Small intestine (tissue), 7 donors: ENCODE data around the gene SLC19A2. TPM values are rescaled to one million over a fixed set of nuclear protein-coding genes. Genes with fewer than 3 reads are reported as not detected.

Experiments used
- DNase-seq, 2 donors: peaks; one replicate each; pipeline versions ENCODE4 v3.0.0 to v3.0.0-alpha.2; 2013
- FAIRE-seq: peaks from 2 replicates; lab custom pipeline; 2012; peaks lifted over from hg19 to GRCh38; lab: Jason Lieb, UNC
- H3K27ac ChIP-seq, 3 donors: one replicate each; pipeline ENCODE4 v1.5.1; 2013; ENCODE audit warnings: low read length in 2 of 3, mild to moderate bottlenecking in 2 of 3, control low read depth in 1 of 3, inconsistent platforms in 1 of 3, low read depth in 1 of 3, moderate library complexity in 1 of 3
- H3K27me3 ChIP-seq, 3 donors: one replicate each; pipeline ENCODE4 v1.6.1; 2013; ENCODE audit warnings: low read length in 3 of 3, inconsistent platforms in 1 of 3; ENCODE audit not compliant: control insufficient read depth in 3 of 3, insufficient read depth in 3 of 3
- H3K36me3 ChIP-seq, 3 donors: one replicate each; pipeline ENCODE4 v1.6.1; 2013; ENCODE audit warnings: low read length in 3 of 3, inconsistent platforms in 1 of 3, low read depth in 1 of 3, mild to moderate bottlenecking in 1 of 3, moderate library complexity in 1 of 3; ENCODE audit not compliant: control insufficient read depth in 3 of 3, insufficient read depth in 2 of 3
- H3K4me1 ChIP-seq, 3 donors: one replicate each; pipeline ENCODE4 v1.6.1; 2013; ENCODE audit warnings: low read length in 2 of 3, inconsistent platforms in 1 of 3, low read depth in 1 of 3, mild to moderate bottlenecking in 1 of 3, moderate library complexity in 1 of 3; ENCODE audit not compliant: control insufficient read depth in 3 of 3, insufficient read depth in 2 of 3
- H3K4me3 ChIP-seq, 3 donors: one replicate each; pipeline ENCODE4 v1.5.1; 2013; ENCODE audit warnings: low read length in 3 of 3, control low read depth in 1 of 3, inconsistent platforms in 1 of 3, low read depth in 1 of 3, mild to moderate bottlenecking in 1 of 3, moderate library complexity in 1 of 3
- H3K9me3 ChIP-seq, 2 donors: one replicate each; pipeline ENCODE4 v1.6.1; 2013; ENCODE audit warnings: low read depth in 1 of 2, low read length in 1 of 2; ENCODE audit not compliant: control insufficient read depth in 2 of 2, insufficient read depth in 1 of 2
- whole genome bisulfite sequencing, 3 donors: extraction: QIAGEN DNeasy Blood & Tissue Kit; methylation state at CpG; one replicate each; pipeline ENCODE4 v1.1.7; 2013; 5-methylcytosine and 5-hydroxymethylcytosine counted together
- polyA plus RNA-seq, 4 donors: library from polyadenylated mRNA; stranded (reverse) in 3 of 4; unstranded in 1 of 4; fragments of 200-250 nt in 3 of 4; fragments of 120-200 nt in 1 of 4; gene quantifications; one replicate each; pipeline versions ENCODE4 v1.2.1 to v1.2.3, GENCODE V29; 2013
- donor health status: healthy with polysubstance abuse.
- donor health status: control.
- donor health status: control.
- donor health status: Bipolar disorder and iron deficiency.
- donor health status: healthy.

SLC19A2 gene
- polyA plus RNA-seq, 4 donors = 1.9 to 14.8 (median 9.3) TPM

DNA sequence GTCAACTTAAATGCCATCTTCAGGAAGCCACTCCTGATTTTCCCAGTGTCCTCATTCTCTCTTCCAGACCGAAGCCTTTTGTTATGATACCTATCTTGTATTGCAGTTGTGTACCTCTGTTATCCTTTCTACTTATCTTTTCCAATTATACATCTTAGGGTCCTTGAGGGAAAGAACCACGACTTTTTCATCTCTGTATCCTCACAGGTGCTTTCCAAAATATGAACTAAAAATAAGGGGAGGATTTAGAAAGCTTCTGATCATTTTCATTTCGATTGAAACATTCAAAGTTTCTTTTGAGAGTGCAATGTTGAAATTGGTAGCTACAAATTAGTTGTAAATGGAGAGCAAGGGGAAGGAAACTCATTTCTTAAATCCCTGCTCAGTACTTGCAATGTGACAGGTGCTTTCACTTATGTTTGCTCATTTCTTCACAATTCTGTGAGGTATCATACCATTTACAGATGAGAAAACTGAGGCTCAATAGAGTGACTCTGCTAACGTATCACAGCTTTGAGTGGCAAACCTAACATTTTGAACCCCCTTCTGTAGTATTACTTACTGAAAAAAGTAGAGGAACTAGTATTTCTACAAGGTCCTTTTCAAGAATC, 24.2 kb downstream of the SLC19A2 start:
- no peak for DNase-seq
- peaks cover 0 to 1% of the 10 kb centered on the region in 2 donors for H3K9me3 ChIP-seq
- peaks cover 0 to 2% (median 0%) of the 10 kb centered on the region in 3 donors for H3K4me1 ChIP-seq
- FAIRE-seq = no peak
- H3K27ac ChIP-seq = no peak overlapping the region
- H3K4me3 ChIP-seq = no peak overlapping the region
- peaks cover 0 to 9% (median 2%) of the 10 kb centered on the region in 3 donors for H3K27me3 ChIP-seq
- WGBS, 3 donors = 70 to 76% (median 74%) methylated on average over 4 of the region's 4 CpGs
- H3K36me3 ChIP-seq = peaks cover 0 to 2% (median 0%) of the 10 kb centered on the region in 3 donors

GRCh38 chr1:169460191-169460833, 25.4 kb downstream of the SLC19A2 start:
- Histone ChIP-seq H3K9me3 (peaks cover 0 to 3% of the 10 kb centered on the region in 2 donors), H3K27me3 (peaks cover 0 to 9% (median 2%) of the 10 kb centered on the region in 3 donors), H3K36me3 (peaks cover 0 to 2% (median 0%) of the 10 kb centered on the region in 3 donors), H3K4me1 (peaks cover 0 to 2% (median 0%) of the 10 kb centered on the region in 3 donors), H3K4me3 (peak overlapping the region; percentile 14 to 28 (median 27)), H3K27ac (peak overlapping the region in 1 of 3 donors; percentile 5)
- 13 to 16% (median 13%) methylated on average over 35 of the region's 35 CpGs for WGBS, 3 donors
- DNase-seq (peak; percentile 2 to 25), FAIRE-seq (no peak)

GRCh38 chr1:169457443-169457842, 28.3 kb downstream of the SLC19A2 start:
- Histone ChIP-seq H3K9me3 (peaks cover 0 to 3% of the 10 kb centered on the region in 2 donors), H3K4me3 (no peak overlapping the region), H3K27me3 (peaks cover 0 to 9% (median 2%) of the 10 kb centered on the region in 3 donors), H3K36me3 (no peaks in the 10 kb centered on the region), H3K27ac (no peak overlapping the region), H3K4me1 (peaks cover 0 to 2% (median 0%) of the 10 kb centered on the region in 3 donors)
- DNase-seq = no peak
- FAIRE-seq = peak; percentile 73
- WGBS, 3 donors = 96 to 98% (median 98%) methylated on average over 1 of the region's 1 CpG

DNA sequence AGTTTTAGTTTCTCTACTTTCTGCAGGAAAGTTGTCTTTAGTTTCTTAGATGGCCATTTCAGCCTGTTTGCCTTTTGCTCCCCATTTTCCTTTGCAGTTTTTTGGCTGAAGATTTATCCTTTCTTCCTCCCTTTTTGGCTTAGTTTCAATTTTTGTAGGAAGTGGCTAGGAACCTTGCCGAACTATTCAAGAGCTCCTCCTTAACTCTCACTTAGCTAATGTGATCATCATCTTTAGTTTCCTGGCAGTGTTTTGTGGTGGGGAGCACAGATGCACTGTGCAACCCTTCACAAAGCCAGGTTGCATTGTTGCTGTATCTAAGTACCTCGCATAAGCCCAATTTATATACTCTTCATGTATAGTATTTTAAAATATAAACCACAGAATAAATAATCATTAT, 29.7 kb downstream of the SLC19A2 start:
- H3K4me1 ChIP-seq = peaks cover 0 to 2% (median 0%) of the 10 kb centered on the region in 3 donors
- H3K4me3 ChIP-seq = no peak overlapping the region
- H3K27me3 ChIP-seq = peaks cover 0 to 9% (median 2%) of the 10 kb centered on the region in 3 donors
- DNase-seq (no peak), FAIRE-seq (no peak)
- H3K36me3 ChIP-seq = no peaks in the 10 kb centered on the region
- peaks cover 0 to 3% of the 10 kb centered on the region in 2 donors for H3K9me3 ChIP-seq
- 60 to 70% (median 62%) methylated on average over 2 of the region's 2 CpGs for WGBS, 3 donors
- H3K27ac ChIP-seq = no peak overlapping the region

DNA sequence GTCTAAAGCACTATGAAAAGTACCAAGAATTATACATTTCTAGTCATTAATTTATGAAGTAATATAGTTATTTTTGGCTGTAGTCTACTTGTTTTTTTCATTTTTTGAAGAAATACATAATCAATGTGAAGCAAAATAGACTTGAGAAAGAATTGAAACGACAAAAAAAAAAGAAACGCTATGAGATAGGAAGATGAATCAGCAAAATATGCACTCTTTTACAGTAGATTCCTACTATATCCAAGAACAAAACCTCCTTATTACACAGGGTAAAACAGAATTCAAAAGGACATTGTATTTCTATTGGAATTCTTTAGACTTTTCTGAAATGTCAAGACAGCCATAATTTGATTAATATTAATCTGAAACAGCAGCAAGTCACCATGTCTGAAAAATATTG, 32.8 kb downstream of the SLC19A2 start:
- FAIRE-seq = no peak
- no peak overlapping the region for H3K4me3 ChIP-seq

DNA sequence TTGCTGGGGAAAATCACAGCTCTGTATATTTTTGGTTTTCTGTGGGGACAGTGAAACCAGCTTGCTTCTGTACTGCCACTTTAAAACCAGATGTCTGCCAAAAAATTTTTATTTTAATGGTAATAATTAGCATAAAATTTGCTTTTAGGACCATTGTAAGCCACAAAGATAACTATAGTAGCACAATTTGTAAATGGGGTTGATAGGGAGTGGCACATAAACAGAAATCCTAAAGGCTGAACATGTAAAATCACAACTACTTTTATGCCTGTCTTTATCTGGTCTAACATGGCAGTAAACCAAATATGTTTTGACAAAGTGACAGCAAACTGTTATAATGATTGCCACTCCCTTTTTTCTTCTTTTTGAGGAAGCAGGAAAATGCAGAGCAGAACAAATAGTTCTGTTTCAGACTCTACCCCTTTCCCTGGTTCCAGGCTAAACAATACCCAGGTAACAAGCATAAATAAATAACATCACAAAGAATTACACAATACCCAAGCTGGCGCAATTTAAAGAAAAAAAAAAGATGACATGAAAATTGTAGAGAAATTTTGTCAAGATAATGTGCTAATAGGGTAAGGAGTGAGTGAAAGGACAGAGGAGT, 34.4 kb downstream of the SLC19A2 start:
- 34 to 67% (median 67%) methylated on average over 1 of the region's 1 CpG for WGBS, 3 donors
- no peaks in the 10 kb centered on the region for H3K36me3 ChIP-seq
- FAIRE-seq (no peak), DNase-seq (peak in 1 of 2 donors; percentile 28)
- no peak overlapping the region for H3K4me3 ChIP-seq
- H3K27me3 ChIP-seq = no peaks in the 10 kb centered on the region
- no peaks in the 10 kb centered on the region for H3K4me1 ChIP-seq
- H3K27ac ChIP-seq = no peak overlapping the region
- H3K9me3 ChIP-seq = no peaks in the 10 kb centered on the region

More for the DNA sequence above, 32.8 kb downstream of the SLC19A2 start:
- Histone ChIP-seq H3K36me3 (no peaks in the 10 kb centered on the region), H3K27me3 (no peaks in the 10 kb centered on the region), H3K27ac (no peak overlapping the region), H3K4me1 (no peaks in the 10 kb centered on the region), H3K9me3 (peaks cover 0 to 3% of the 10 kb centered on the region in 2 donors)
- WGBS, 3 donors = 91 to 98% (median 94%) methylated on average over 2 of the region's 2 CpGs
- no peak for DNase-seq

- Histone ChIP-seq H3K4me3 (no peak overlapping the region), H3K27ac (no peak overlapping the region), H3K27me3 (peaks cover 0 to 2% (median 2%) of the 10 kb centered on the region in 3 donors), H3K36me3 (no peaks in the 10 kb centered on the region), H3K4me1 (no peaks in the 10 kb centered on the region), H3K9me3 (peaks cover 0 to 8% of the 10 kb centered on the region in 2 donors)
- FAIRE-seq (no peak), DNase-seq (peak in 1 of 2 donors; percentile 11)
- 20 to 51% (median 39%) methylated on average over 3 of the region's 3 CpGs for WGBS, 3 donors
Measured at GRCh38 chr1:169443923-169444322, 41.8 kb downstream of the SLC19A2 start.

DNA sequence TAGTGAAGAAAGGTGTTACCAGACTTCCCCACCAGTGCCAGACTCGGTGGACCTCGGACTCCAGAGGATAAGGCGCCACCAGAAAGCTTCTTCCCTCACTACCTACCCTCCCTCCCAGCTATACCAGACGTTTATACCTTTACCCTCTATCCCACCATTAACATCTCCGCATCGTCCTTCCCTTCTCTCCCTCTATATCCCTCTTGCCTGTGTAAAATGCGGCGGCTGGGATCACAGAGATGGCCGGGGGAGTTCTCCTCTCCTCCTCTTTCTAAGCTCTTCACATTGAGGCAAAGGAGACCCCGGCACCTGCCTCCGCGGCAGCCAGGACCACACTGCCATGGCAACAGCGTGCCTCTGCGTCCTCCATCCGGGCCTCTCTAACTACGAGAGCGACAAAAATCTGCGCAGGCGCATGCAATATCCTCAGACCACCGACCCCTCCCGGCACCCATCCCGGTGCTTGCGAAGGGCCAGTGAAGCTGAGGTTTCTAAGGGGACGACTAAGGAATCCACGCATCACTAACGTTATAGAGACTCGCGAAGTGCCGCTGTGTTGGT, 58.6 kb downstream of the SLC19A2 start, which contains the start of gene CCDC181:
Gene CCDC181, minus strand, starts transcription at position 394 of the 561 bp plus-strand sequence. CDS start 2,547 bp downstream, outside the sequence.
- DNase-seq (peak in 1 of 2 donors; percentile 50), FAIRE-seq (no peak)
- 2 to 5% (median 4%) methylated on average over 29 of the region's 29 CpGs for WGBS, 3 donors
- Histone ChIP-seq H3K4me3 (peak within 1 kb of the TSS in 2 of 3 donors; percentile 10 to 40), H3K4me1 (peaks cover 0 to 3% (median 0%) of the 10 kb centered on the region in 3 donors), H3K9me3 (no peaks in the 10 kb centered on the region), H3K27me3 (peaks cover 0 to 11% (median 10%) of the 10 kb centered on the region in 3 donors), H3K27ac (no peak within 1 kb of the TSS), H3K36me3 (no peaks in the 10 kb centered on the region)
